KMS-11 (cell line): ENCODE results near the gene NKD1.

Experiments used
- H2AFZ ChIP-seq: fragments of 200-600 bp; sonication (generic); 2 replicates; pipeline ENCODE4 v1.6.1; 2016; ENCODE audit warnings: antibody characterized with exemption, mixed run types, low read depth
- H3K27ac ChIP-seq: fragments of 200-600 bp; sonication (generic); 2 replicates; pipeline ENCODE4 v1.6.1; 2016; ENCODE audit warnings: mild to moderate bottlenecking, mixed run types
- H3K27me3 ChIP-seq: fragments of 200-600 bp; sonication (generic); 2 replicates; pipeline ENCODE4 v1.6.1; 2017; ENCODE audit warnings: mild to moderate bottlenecking, low read depth, mixed run types, moderate library complexity; ENCODE audit not compliant: insufficient read depth
- H3K36me3 ChIP-seq: fragments of 200-600 bp; sonication (generic); 2 replicates; pipeline ENCODE4 v1.6.1; 2017; ENCODE audit warnings: mild to moderate bottlenecking, mixed run types; ENCODE audit not compliant: insufficient read depth
- H3K4me1 ChIP-seq: fragments of 200-600 bp; sonication (generic); 2 replicates; pipeline ENCODE4 v1.6.1; 2016; ENCODE audit warnings: mild to moderate bottlenecking, low read depth, mixed run types; ENCODE audit not compliant: poor library complexity, severe bottlenecking
- H3K4me2 ChIP-seq: fragments of 200-600 bp; sonication (generic); 2 replicates; pipeline ENCODE4 v1.7.0; 2016; ENCODE audit warnings: mild to moderate bottlenecking, mixed run types
- H3K4me3 ChIP-seq: fragments of 200-600 bp; sonication (generic); IDR thresholded peaks from 2 replicates; pipeline ENCODE4 v1.6.1; 2017; ENCODE audit warnings: low read depth, low read length, mixed read lengths; ENCODE audit not compliant: insufficient read depth
- H3K79me2 ChIP-seq: fragments of 200-600 bp; sonication (generic); 2 replicates; pipeline ENCODE4 v1.6.1; 2016; ENCODE audit warnings: low read depth, mixed run types; ENCODE audit not compliant: insufficient read depth
- H3K9ac ChIP-seq: fragments of 200-600 bp; sonication (generic); 2 replicates; pipeline ENCODE4 v1.6.1; 2016; ENCODE audit warnings: mild to moderate bottlenecking, mixed run types
- H4K20me1 ChIP-seq: fragments of 200-600 bp; sonication (generic); 2 replicates; pipeline ENCODE4 v1.6.1; 2016; ENCODE audit warnings: mild to moderate bottlenecking, mixed run types; ENCODE audit not compliant: insufficient read depth
- CTCF ChIP-seq: fragments of 200-600 bp; sonication (generic); conservative IDR thresholded peaks from 2 replicates; pipeline ENCODE4 v1.6.1; 2017; ENCODE audit warnings: low read depth, mild to moderate bottlenecking, antibody characterized with exemption, low read length, moderate library complexity, mixed read lengths

NKD1 gene

GRCh38 chr16:50684823-50685461 lies 136.7 kb downstream of the NKD1 start:
- no peaks in the 10 kb centered on the region for H4K20me1 ChIP-seq
- no peak overlapping the region for H3K9ac ChIP-seq
- H3K4me1 ChIP-seq, result no peaks in the 10 kb centered on the region
- no peaks in the 10 kb centered on the region for H3K36me3 ChIP-seq
- H2AFZ ChIP-seq, result no peak overlapping the region
- H3K4me2 ChIP-seq, result no peak overlapping the region
- H3K27ac ChIP-seq, result no peak overlapping the region
- no peaks in the 10 kb centered on the region for H3K79me2 ChIP-seq
- TF ChIP-seq CTCF, result no peak
- H3K27me3 ChIP-seq, result no peaks in the 10 kb centered on the region
- H3K4me3 ChIP-seq, result no peak overlapping the region

- H3K4me2 ChIP-seq, result no peak overlapping the region
- H2AFZ ChIP-seq, result no peak overlapping the region
- no peaks in the 10 kb centered on the region for H3K27me3 ChIP-seq
- no peak for TF ChIP-seq CTCF
- H3K27ac ChIP-seq, result no peak overlapping the region
- H3K4me3 ChIP-seq, result no peak overlapping the region
- no peaks in the 10 kb centered on the region for H3K4me1 ChIP-seq
- H3K9ac ChIP-seq, result no peak overlapping the region
- no peaks in the 10 kb centered on the region for H3K36me3 ChIP-seq
- no peaks in the 10 kb centered on the region for H4K20me1 ChIP-seq
- no peaks in the 10 kb centered on the region for H3K79me2 ChIP-seq
Observed at GRCh38 chr16:50685462-50686063, 137.4 kb downstream of the NKD1 start.

- Histone ChIP-seq H3K4me1 (no peaks in the 10 kb centered on the region), H3K79me2 (no peaks in the 10 kb centered on the region), H3K9ac (no peak overlapping the region), H3K4me2 (no peak overlapping the region), H2AFZ (no peak overlapping the region), H3K27me3 (no peaks in the 10 kb centered on the region), H3K4me3 (no peak overlapping the region), H3K27ac (no peak overlapping the region), H4K20me1 (no peaks in the 10 kb centered on the region), H3K36me3 (no peaks in the 10 kb centered on the region)
- no peak for TF ChIP-seq CTCF
Observed at GRCh38 chr16:50688083-50688482, 139.9 kb downstream of the NKD1 start.

GRCh38 chr16:50688867-50689266 lies 140.7 kb downstream of the NKD1 start:
- H3K9ac ChIP-seq, result no peak overlapping the region
- no peaks in the 10 kb centered on the region for H3K27me3 ChIP-seq
- H3K27ac ChIP-seq, result no peak overlapping the region
- no peak overlapping the region for H3K4me2 ChIP-seq
- no peaks in the 10 kb centered on the region for H3K4me1 ChIP-seq
- H3K79me2 ChIP-seq, result no peaks in the 10 kb centered on the region
- H3K36me3 ChIP-seq, result no peaks in the 10 kb centered on the region
- no peak for TF ChIP-seq CTCF
- no peak overlapping the region for H2AFZ ChIP-seq
- no peak overlapping the region for H3K4me3 ChIP-seq
- no peaks in the 10 kb centered on the region for H4K20me1 ChIP-seq
